SK-N-SH (cell line): Measurements from ENCODE around the gene TRAPPC12. TPM values are rescaled to one million over a fixed set of nuclear protein-coding genes. Genes with fewer than 3 reads are reported as not detected.
"Not testable (repeated sequence)": the region's sequence is repeated elsewhere in the genome, so short reads cannot be mapped to it uniquely, and the experiment has no call there.

Experiments
- CTCF ChIA-PET: fragments of 300-600, 350-600 bp; formaldehyde crosslinking; extraction: SDS; loops from one replicate; lab custom pipeline; 2021; lab: Yijun Ruan, JAX
- POLR2A ChIA-PET: fragments of 350-600 bp; sonication (Branson Sonifier 250); formaldehyde crosslinking; extraction: SDS; loops from one replicate; lab custom pipeline; 2020; ENCODE audit warnings: antibody characterized with exemption, inconsistent platforms; lab: Yijun Ruan, JAX
- DNase-seq: peaks from one replicate; pipeline ENCODE4 v3.0.0; 2012
- H2AFZ ChIP-seq: fragments of 200-600 bp; sonication (generic); 2 replicates; pipeline ENCODE4 v1.8.1; 2016; ENCODE audit warnings: antibody characterized with exemption, mild to moderate bottlenecking, low read depth
- H3F3A ChIP-seq: fragments of 200-600 bp; sonication (generic); replicated peaks from 2 replicates; pipeline ENCODE3; 2016; ENCODE audit warnings: antibody characterized with exemption, mild to moderate bottlenecking; ENCODE audit not compliant: insufficient read depth
- H3K27ac ChIP-seq, 2 experiments: fragments of 200-500 bp in 1 of 2; fragments of 200-600 bp in 1 of 2; sonication (Bioruptor generic) in 1 of 2; sonication (generic), shearing (Covaris generic) in 1 of 2; 2 replicates each; pipeline versions ENCODE4 v1.5.1 to v1.6.1; 2014 to 2016; ENCODE audit warnings: low read depth in 2 of 2, inconsistent platforms in 1 of 2, low read length in 1 of 2, mild to moderate bottlenecking in 1 of 2, mixed read lengths in 1 of 2
- H3K27me3 ChIP-seq: fragments of 200-600 bp; sonication (generic), shearing (Covaris generic); 2 replicates; pipeline ENCODE4 v1.6.1; 2016; ENCODE audit warnings: mixed run types; ENCODE audit not compliant: insufficient read depth
- H3K36me3 ChIP-seq, 2 experiments: fragments of 200-500 bp in 1 of 2; fragments of 200-600 bp in 1 of 2; sonication (Bioruptor generic) in 1 of 2; sonication (generic) in 1 of 2; replicated peaks in 1 of 2; 2 replicates each; pipeline versions ENCODE3 to v1.5.1; 2014 to 2016; ENCODE audit warnings: low read length in 1 of 2, mild to moderate bottlenecking in 1 of 2; ENCODE audit not compliant: insufficient read depth in 2 of 2, control insufficient read depth in 1 of 2
- H3K4me1 ChIP-seq, 2 experiments: fragments of 200-500 bp in 1 of 2; fragments of 200-600 bp in 1 of 2; sonication (Bioruptor generic) in 1 of 2; sonication (generic), shearing (Covaris generic) in 1 of 2; 2 replicates each; pipeline versions ENCODE4 v1.5.1 to v1.6.1; 2014 to 2016; ENCODE audit warnings: low read depth in 1 of 2, low read length in 1 of 2, mixed run types in 1 of 2; ENCODE audit not compliant: insufficient read depth in 2 of 2, control insufficient read depth in 1 of 2
- H3K4me2 ChIP-seq: fragments of 200-600 bp; sonication (generic), shearing (Covaris generic); 2 replicates; pipeline ENCODE4 v1.6.1; 2017; ENCODE audit warnings: mixed run types
- H3K4me3 ChIP-seq, 2 experiments: fragments of 200-500 bp in 1 of 2; fragments of 200-600 bp in 1 of 2; sonication (Bioruptor generic) in 1 of 2; sonication (generic), shearing (Covaris generic) in 1 of 2; 2 replicates each; pipeline versions ENCODE4 v1.5.1 to v1.8.1; 2014 to 2016; ENCODE audit warnings: low read depth in 2 of 2, inconsistent platforms in 1 of 2, low read length in 1 of 2, mild to moderate bottlenecking in 1 of 2, mixed read lengths in 1 of 2, moderate library complexity in 1 of 2
- H3K79me2 ChIP-seq: fragments of 200-600 bp; sonication (generic); 2 replicates; pipeline ENCODE4 v1.8.1; 2017; ENCODE audit warnings: mild to moderate bottlenecking; ENCODE audit not compliant: insufficient read depth
- H3K9ac ChIP-seq: fragments of 200-600 bp; sonication (generic); 2 replicates; pipeline ENCODE4 v1.6.1; 2017; ENCODE audit warnings: mixed run types
- H3K9me2 ChIP-seq: fragments of 200-600 bp; sonication (generic); 2 replicates; pipeline ENCODE4 v1.6.1; 2017; ENCODE audit warnings: mixed run types
- H3K9me3 ChIP-seq: fragments of 200-600 bp; sonication (generic); 2 replicates; pipeline ENCODE4 v1.6.1; 2017; ENCODE audit warnings: mixed run types, mild to moderate bottlenecking, moderate library complexity
- H4K20me1 ChIP-seq: fragments of 200-600 bp; sonication (generic); 2 replicates; pipeline ENCODE4 v1.6.1; 2017; ENCODE audit warnings: mild to moderate bottlenecking, mixed run types; ENCODE audit not compliant: insufficient read depth
- CHD2 ChIP-seq: fragments of 150-350 bp; IDR thresholded peaks from 2 replicates; pipeline ENCODE4 v1.6.1; 2018; ENCODE audit warnings: low read length; ENCODE audit not compliant: partially characterized antibody
- ELF1 ChIP-seq: IDR thresholded peaks from 2 replicates; pipeline ENCODE4 v1.4.0; 2012
- FOXM1 ChIP-seq: IDR thresholded peaks from 2 replicates; pipeline ENCODE4 v1.4.0; 2012; ENCODE audit warnings: low read depth, mild to moderate bottlenecking
- MXI1 ChIP-seq: IDR thresholded peaks from 2 replicates; pipeline ENCODE4 v1.6.1; 2012; ENCODE audit warnings: mild to moderate bottlenecking, low read depth, low read length, improper control_type of control experiment
- NFIC ChIP-seq: IDR thresholded peaks from 2 replicates; pipeline ENCODE4 v1.4.0; 2012; ENCODE audit warnings: borderline replicate concordance
- RAD21 ChIP-seq: IDR thresholded peaks from 2 replicates; pipeline ENCODE4 v1.6.1; 2012; ENCODE audit warnings: mild to moderate bottlenecking, low read length
- TEAD4 ChIP-seq: IDR thresholded peaks from 2 replicates; pipeline ENCODE4 v1.4.0; 2012; ENCODE audit warnings: mild to moderate bottlenecking, borderline replicate concordance; ENCODE audit not compliant: insufficient read depth
- WGBS: methylation state at CpG from one replicate; pipeline ENCODE4 v1.1.6; 2017; ENCODE audit warnings: low lambda C conversion rate; 5-methylcytosine and 5-hydroxymethylcytosine counted together
- polyA plus RNA-seq, 3 experiments: library from polyadenylated mRNA; depleted of rRNA; stranded (reverse); fragments of >200 nt; gene quantifications; 2 replicates each; pipeline ENCODE4 v1.2.3, GENCODE V29; 2012
- TF ChIP-seq, protein P1 (sequence below): IDR thresholded peaks from 2 replicates; pipeline ENCODE4 v1.4.0; 2012; ENCODE audit warnings: low read depth, borderline replicate concordance

Gene TRAPPC12
- polyA plus RNA-seq, 1 of the 3 experiments (the other 2 are of a cell fraction): 83.3 TPM

DNA sequence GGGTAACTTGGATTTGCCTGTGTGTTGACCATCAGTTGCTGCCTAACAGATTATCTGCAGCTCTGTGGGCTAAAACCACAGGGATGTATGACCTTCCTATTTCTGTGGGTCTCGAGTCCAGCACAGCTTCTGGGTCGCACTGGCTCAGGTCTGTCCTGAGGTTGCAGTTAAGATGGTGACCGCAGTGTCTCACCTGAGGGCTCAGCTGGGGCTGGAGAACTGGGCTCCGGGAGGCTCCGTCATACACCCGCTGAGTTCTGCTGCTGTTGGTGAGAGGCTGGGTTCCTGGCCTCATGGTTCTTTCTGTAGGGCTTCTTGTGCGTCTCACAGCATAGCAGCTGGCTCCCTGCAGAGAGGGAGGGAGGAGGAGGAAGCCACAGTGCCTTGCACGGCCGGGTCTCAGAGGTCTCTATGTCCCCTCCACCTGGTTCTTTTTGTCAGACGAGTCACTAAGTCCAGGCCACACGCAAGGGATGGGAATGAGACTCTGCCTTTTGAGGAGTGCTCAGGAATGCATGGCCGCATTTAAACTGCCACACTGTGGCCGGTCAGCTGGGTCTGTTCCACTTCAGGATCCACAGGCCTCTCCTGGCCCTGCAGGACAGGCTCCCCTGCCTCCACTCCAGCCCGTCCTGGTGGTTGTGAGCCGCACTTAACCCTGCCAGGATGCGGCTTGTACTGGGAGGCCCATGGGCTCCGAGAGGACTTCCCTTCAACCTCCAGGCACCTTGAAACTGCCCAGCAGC lies 72.6 kb downstream of the TRAPPC12 start (continued):
- TF ChIP-seq, protein P1, sequence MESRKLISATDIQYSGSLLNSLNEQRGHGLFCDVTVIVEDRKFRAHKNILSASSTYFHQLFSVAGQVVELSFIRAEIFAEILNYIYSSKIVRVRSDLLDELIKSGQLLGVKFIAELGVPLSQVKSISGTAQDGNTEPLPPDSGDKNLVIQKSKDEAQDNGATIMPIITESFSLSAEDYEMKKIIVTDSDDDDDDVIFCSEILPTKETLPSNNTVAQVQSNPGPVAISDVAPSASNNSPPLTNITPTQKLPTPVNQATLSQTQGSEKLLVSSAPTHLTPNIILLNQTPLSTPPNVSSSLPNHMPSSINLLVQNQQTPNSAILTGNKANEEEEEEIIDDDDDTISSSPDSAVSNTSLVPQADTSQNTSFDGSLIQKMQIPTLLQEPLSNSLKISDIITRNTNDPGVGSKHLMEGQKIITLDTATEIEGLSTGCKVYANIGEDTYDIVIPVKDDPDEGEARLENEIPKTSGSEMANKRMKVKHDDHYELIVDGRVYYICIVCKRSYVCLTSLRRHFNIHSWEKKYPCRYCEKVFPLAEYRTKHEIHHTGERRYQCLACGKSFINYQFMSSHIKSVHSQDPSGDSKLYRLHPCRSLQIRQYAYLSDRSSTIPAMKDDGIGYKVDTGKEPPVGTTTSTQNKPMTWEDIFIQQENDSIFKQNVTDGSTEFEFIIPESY: no peak
- no peak for TF ChIP-seq CHD2
- TF ChIP-seq ELF1: no peak
- TF ChIP-seq NFIC: no peak
- TF ChIP-seq, all 33 proteins: peak for 0

- ChIA-PET CTCF (interaction anchor here (0.9 to 2.0 kb wide), 3 partner anchors 9 to 29 kb away, joined by 6 to 9 read pairs (median 8); no protein-coding TSS in a partner anchor), POLR2A (no interaction called here)
- DNase-seq: no peak
- Histone ChIP-seq H2AFZ (no peak overlapping the region), H4K20me1 (no peaks in the 10 kb centered on the region), H3K27me3 (no peaks in the 10 kb centered on the region), H3K4me2 (no peak overlapping the region), H3F3A (no peaks in the 10 kb centered on the region), H3K9ac (no peak overlapping the region), H3K4me3 (no peak overlapping the region), H3K27ac (no peak overlapping the region), H3K4me1 (peaks cover 0 to 24% of the 10 kb centered on the region in 2 experiments; a peak in 2 of 4 replicates), H3K79me2 (no peaks in the 10 kb centered on the region), H3K9me2 (no peaks in the 10 kb centered on the region), H3K9me3 (no peaks in the 10 kb centered on the region), H3K36me3 (peaks cover 14 to 54% of the 10 kb centered on the region in 2 experiments)
- 97% methylated on average over 20 of the region's 20 CpGs for WGBS
- no peak for TF ChIP-seq RAD21
- no peak for TF ChIP-seq MXI1
- TF ChIP-seq FOXM1: no peak
- TF ChIP-seq TEAD4: no peak
Measured at GRCh38 chr2:3453190-3453999, 73.9 kb downstream of the TRAPPC12 start.

GRCh38 chr2:3454005-3454404 lies 74.5 kb downstream of the TRAPPC12 start:
- H3F3A ChIP-seq, H3K9me2 ChIP-seq, H3K9ac ChIP-seq, H2AFZ ChIP-seq, H3K27ac ChIP-seq, H4K20me1 ChIP-seq, H3K4me2 ChIP-seq, H3K79me2 ChIP-seq, H3K4me3 ChIP-seq, H3K27me3 ChIP-seq, H3K9me3 ChIP-seq, POLR2A ChIA-PET, DNase-seq: not testable (repeated sequence)
- H3K36me3 ChIP-seq: peaks cover 14 to 52% of the 10 kb centered on the region in 2 experiments
- peaks cover 0 to 23% of the 10 kb centered on the region in 2 experiments; a peak in 1 of 4 replicates for H3K4me1 ChIP-seq
- WGBS: 95% methylated on average over 5 of the region's 6 CpGs
- CTCF ChIA-PET: interaction anchor here (1.2 to 2.0 kb wide), 2 partner anchors 9 to 30 kb away, joined by 6 to 9 read pairs; no protein-coding TSS in a partner anchor
